ENCODE data around the gene IPO4.

Gene IPO4

GRCh38 chr14:24160850-24161804 lies 27.5 kb downstream of the IPO4 start, which contains the start of gene IRF9:
Gene IRF9 (plus strand): TSS chr14:24161265. CDS start chr14:24162145, 880 bp downstream.
- H3K36me3 ChIP-seq = peaks cover 21% of the 10 kb centered on the region
- peak; percentile 96 for DNase-seq
- peak within 1 kb of the TSS; percentile 65 for H3K4me3 ChIP-seq (ENCODE audit: low read depth, low read length)
- no peaks in the 10 kb centered on the region for H3K9me3 ChIP-seq
- H3K27me3 ChIP-seq = no peaks in the 10 kb centered on the region
- TF ChIP-seq CTCF (IDR thresholded peaks at IDR 0.05; ENCODE audit: low read depth, low read length) = peak; percentile 92
- H3K4me1 ChIP-seq = peaks cover 8% of the 10 kb centered on the region

GRCh38 chr14:24160499-24160849 lies 28.1 kb downstream of the IPO4 start:
- H3K27me3 ChIP-seq = no peaks in the 10 kb centered on the region
- H3K4me3 ChIP-seq (ENCODE audit: low read depth, low read length) = no peak overlapping the region
- no peak for DNase-seq
- H3K36me3 ChIP-seq = peaks cover 26% of the 10 kb centered on the region
- peaks cover 8% of the 10 kb centered on the region for H3K4me1 ChIP-seq
- no peaks in the 10 kb centered on the region for H3K9me3 ChIP-seq
- TF ChIP-seq CTCF (IDR thresholded peaks at IDR 0.05; ENCODE audit: low read depth, low read length) = no peak

GRCh38 chr14:24159777-24160498 lies 28.7 kb downstream of the IPO4 start:
- Histone ChIP-seq H3K4me3 (ENCODE audit: low read depth, low read length) (no peak overlapping the region), H3K36me3 (peaks cover 31% of the 10 kb centered on the region)
- no peak for TF ChIP-seq CTCF (IDR thresholded peaks at IDR 0.05; ENCODE audit: low read depth, low read length)

GRCh38 chr14:24157331-24157730 lies 31.3 kb downstream of the IPO4 start:
- Histone ChIP-seq H3K4me3 (ENCODE audit: low read depth, low read length) (no peak overlapping the region), H3K36me3 (peaks cover 47% of the 10 kb centered on the region), H3K9me3 (no peaks in the 10 kb centered on the region), H3K4me1 (peaks cover 8% of the 10 kb centered on the region), H3K27me3 (no peaks in the 10 kb centered on the region)
- TF ChIP-seq CTCF (IDR thresholded peaks at IDR 0.05; ENCODE audit: low read depth, low read length) = no peak
- no peak for DNase-seq

More at GRCh38 chr14:24159777-24160498, 28.7 kb downstream of the IPO4 start:
- DNase-seq = no peak
- no peaks in the 10 kb centered on the region for H3K9me3 ChIP-seq
- H3K4me1 ChIP-seq = peaks cover 8% of the 10 kb centered on the region
- no peaks in the 10 kb centered on the region for H3K27me3 ChIP-seq

- Histone ChIP-seq H3K4me3 (ENCODE audit: low read depth, low read length) (no peak overlapping the region), H3K36me3 (peaks cover 51% of the 10 kb centered on the region), H3K27me3 (no peaks in the 10 kb centered on the region), H3K4me1 (peaks cover 8% of the 10 kb centered on the region), H3K9me3 (no peaks in the 10 kb centered on the region)
- no peak for TF ChIP-seq CTCF (IDR thresholded peaks at IDR 0.05; ENCODE audit: low read depth, low read length)
- no peak for DNase-seq
Observed at GRCh38 chr14:24156840-24157239, 31.8 kb downstream of the IPO4 start.

Measured in BE2C (cell line).